ENCODE measurements around the gene KCNE4.

The KCNE4 gene

DNA sequence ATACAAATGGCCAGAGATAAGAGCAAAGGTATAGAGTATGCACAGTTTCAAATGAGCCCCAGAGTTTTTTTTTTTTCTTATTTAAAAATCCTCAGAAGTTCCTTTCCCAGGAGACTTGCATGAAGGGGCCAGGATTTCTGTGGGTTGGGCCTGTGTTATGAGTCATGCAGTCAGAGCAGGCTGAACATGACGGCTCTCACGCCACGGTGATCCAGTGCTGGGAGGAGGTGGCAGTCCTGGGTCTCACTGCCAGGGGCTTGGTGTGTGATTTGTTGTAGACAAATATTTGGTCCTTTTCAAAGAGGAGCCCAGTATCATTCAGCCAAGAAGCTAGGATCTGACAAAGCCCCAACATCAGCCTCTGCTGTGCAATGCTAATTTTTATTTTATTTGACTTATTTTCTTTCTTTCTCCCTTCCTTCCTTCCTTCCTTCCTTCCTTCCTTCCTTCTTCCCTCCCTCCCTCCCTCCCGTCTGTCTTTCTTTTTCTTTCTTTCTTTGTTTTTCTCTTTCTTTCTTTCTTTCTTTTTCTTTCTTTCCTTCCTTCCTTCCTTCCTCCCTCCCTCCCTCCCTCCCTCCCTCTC is 10.4 kb upstream of the KCNE4 start:
- no peak for DNase-seq (ENCODE audit: low read depth)

DNA sequence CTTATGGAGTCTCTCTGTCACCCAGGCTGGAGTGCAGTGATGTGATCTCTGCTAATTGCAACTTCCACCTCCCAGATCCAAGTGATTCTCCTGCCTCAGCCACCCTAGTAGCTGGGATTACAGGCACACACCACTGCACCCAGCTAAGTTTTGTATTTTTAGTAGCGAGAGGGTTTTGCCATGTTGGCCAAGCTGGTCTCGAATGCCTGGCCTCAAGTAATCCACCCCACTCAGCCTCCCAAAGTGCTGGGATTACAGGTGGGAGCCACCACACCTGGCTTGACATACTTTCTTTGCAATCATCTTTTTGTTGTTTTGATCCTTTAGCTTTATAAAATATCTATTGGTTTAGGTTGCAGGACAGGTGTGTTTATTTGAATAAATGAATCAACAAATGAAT is 9.7 kb upstream of the KCNE4 start:
- no peak for DNase-seq (ENCODE audit: low read depth)

DNA sequence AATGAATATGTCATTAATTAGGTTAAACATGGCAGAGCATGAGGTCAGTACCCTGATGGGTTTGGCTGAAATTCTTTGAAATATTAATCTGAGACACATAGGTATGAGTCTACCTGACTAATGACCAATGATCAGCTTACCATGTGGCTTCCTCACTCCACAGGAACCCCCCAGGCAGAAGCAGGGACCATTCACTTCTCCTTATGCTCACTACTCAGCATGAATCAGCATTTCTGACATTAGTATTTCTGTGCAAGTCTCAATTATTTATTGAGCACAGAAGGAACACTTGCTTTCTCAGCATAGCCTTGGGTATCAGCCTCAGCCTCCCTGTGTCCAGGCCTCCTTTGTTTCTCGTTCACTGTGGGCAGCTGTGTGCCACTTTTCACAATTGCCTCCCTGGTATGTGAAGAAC is 9.3 kb upstream of the KCNE4 start:
- DNase-seq (ENCODE audit: low read depth) = no peak

DNA sequence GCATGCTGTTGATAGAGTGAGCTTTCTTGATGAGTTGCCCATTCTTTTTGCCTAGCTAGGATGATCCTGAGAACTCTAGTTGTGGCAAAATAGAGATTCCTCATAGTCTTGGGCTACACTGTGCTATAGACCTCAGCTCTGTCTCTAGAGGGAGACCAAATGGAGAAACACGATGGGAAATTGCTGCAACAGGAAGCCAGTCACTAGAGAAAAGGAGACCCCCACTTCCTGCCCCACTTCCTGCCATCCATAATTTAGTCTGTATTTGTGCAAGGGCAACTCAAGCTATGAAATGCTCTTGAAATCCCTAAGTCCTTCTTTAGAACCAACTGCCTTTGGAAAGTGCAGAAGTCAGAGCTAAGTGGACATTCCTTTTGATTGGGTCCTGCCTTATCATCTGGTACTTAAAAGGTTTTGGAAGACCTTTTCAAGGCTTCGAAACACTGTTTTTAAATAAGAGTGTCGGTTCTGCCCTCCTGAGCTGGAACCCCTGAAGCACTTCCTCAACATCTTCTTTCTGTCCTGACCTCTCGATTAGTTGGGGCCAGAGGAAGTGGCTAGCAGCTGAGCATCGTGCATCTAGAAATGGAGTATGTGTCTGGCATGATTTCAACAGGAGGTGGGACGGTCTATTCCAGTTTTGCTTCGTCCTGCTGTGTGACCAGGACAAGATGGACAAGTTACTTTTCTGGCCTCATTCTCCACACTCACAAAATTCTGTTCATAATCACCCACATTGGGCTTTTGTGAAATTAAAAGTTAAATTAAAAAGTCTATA is 8.6 kb upstream of the KCNE4 start:
- DNase-seq (ENCODE audit: low read depth) = no peak

DNA sequence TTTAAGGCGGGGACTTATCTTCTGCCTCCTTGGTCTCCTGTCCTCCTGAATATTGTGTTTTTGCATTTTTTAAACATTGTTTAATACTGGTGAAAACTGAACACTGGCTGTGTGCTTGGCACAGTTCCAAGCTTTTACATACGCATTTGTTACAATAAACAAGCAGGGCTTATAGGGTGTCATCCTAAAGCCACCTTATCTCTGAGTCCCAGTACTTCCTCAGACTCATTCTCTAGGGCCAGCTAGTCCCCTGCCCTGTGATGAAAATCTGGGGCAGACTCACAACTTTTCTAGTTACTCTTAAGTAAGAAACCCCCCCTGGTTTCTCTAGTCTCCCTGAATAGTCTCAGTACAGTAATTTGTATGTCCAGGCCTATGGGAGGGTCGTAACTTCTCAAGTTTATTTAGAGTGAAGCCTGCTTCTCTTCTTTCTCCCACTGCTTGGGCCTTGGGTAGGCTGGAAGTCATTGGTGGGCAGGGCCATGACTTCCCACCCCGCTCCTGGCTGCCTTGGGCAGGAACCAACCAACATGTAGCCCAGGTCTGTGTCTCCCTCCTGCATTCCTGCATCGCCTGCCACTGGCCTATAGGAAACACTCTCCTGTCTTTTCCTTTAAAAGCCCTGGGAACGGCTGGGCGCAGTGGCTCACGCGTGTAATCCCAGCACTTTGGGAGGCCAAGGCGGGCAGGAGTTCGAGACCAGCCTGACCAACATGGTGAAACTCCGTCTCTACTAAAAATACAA is 7.7 kb upstream of the KCNE4 start:
- no peak for DNase-seq (ENCODE audit: low read depth)

DNA sequence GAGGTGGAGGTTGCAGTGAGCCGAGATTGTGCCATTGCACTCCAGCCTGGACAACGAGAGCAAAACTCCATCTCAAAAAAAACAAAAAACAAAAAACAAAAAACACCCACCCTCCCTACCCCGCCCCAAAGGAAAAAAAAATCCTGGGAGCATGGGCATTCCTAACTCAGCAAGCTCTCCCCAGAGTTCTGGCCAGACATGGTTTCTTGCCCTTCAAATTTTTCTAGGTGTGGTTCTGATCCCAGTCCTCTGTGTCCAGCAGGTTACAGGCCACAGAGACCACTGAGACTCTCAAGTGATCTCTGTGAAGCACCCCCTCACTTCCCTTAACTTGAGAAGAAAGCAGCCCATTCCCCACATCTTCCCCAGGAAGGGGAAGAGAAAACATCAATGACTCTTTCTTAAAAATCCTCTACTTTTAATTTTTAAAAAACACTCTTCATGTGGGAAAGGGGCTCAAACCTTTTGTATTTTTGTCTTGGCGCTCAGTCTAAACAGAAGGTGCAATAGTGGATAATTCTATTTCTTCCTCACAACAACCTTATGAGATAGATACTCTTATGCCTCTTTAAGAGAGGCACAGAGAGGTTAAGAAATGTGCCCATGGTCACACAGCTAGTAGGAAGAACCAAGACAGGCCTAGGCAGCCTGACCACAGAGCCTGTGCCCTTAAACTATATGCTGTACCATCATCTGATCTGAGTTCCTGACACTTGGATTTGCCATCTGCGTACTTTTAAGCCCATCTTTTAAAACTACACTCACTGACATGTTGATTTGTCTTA is 6.9 kb upstream of the KCNE4 start:
- no peak for DNase-seq (ENCODE audit: low read depth)

DNA sequence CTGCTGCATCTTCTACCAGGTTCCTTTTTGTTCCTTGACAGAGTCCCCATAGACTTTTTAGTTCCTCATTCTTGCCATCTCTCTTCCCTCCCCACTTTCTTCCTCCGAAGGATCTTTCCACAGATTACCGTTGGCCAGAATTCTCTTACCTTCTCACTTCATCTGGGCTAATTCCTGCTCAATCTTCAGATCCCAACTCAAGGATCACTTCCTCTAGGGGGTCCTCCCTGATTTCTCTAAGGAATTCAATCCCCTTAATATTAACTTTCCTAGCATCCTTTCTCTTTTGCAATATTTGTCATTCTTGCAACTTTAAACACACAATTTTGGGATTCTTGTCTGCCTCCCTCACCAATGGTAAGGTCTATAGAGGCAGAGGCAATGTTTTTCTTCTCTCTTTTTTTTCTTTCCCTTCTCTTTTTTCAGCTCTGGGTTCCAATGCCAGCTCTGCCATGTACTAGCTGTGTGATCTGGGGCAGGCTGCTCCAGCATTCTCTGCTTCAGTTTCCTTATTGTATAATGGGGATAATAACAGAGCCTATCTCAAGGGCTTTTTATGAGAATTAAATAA is 5.4 kb upstream of the KCNE4 start:
- no peak for DNase-seq (ENCODE audit: low read depth)

DNA sequence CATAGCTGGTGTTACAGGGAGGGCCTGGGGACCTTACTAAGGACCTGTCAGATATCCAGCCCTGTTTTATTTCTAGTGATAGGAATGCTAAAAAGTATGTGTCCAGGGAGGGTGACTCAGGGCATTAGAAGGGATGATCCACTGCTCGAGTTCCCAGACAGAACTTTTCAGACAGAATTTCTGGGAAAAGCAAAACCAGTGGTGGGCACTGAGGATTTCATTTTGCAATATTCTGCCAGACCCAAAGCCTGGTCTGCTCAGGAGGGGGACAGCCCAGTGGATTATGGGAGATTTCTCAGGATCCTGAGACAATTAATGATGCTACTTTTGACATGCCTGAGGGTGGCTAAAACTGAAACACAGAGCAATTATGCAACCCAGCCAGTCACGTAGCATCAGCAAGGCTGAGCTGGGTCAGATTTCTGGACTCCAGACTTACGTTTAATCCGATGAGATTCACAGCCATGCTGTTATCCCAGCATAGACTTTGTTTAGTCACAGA is 4.7 kb upstream of the KCNE4 start:
- no peak for DNase-seq (ENCODE audit: low read depth)

DNA sequence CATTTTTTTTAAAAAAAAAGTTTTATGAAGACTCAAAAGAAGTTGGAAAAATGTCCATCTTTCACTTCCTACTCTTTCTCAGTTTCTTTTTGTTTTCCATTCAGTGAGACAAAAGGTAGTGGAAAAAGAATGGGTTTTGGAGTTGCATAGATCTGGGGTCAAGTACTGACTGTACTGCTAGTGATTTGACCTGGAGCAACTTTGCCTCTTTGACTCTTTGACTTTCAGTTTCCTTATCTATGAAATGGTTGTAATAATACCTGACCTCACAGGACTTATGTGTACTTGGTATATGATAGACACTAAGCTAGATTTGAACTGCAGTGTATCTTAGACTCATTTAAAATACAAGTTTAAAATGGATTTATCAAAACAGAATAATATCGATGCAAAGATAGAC is 3.5 kb upstream of the KCNE4 start:
- no peak for DNase-seq (ENCODE audit: low read depth)

DNA sequence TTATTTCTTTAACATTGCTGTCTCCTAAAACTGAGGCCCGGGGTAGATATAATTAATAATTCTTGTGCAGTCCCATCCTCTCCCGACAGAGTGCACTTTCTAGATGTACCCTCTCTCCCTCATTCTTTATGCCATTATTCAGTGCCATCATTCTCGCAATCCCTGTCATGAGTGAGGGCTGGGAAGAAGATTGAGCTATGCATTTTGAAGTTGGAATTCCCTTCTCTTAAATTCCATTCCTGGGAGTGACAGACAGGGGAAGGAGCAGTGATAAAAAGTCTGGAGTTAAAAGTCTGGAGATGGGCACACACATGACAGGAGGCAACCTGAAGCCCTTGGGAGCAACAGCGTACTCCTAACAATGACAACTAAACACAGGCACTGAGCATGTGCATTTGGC is 2.6 kb upstream of the KCNE4 start:
- DNase-seq (ENCODE audit: low read depth) = no peak

DNA sequence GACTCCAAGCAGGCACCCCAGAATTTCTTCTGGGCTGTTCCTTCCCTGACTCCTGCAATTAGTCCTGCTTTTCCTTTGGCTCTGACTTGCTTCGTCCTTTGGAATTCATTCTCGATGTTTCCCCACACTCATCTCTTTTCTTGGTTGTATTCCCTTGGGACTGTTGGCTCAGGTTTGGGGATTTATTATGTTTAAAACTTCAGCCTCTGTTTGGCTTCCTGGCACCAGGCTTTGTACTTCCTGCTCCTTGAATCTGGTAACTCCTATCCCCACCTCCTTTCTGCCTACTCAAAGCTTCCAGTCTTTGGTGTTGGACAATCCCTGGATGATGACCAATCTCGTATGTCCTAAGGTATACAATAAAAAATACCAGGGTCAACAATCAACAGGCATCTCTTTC is 1.8 kb upstream of the KCNE4 start:
- DNase-seq (ENCODE audit: low read depth) = no peak

DNA sequence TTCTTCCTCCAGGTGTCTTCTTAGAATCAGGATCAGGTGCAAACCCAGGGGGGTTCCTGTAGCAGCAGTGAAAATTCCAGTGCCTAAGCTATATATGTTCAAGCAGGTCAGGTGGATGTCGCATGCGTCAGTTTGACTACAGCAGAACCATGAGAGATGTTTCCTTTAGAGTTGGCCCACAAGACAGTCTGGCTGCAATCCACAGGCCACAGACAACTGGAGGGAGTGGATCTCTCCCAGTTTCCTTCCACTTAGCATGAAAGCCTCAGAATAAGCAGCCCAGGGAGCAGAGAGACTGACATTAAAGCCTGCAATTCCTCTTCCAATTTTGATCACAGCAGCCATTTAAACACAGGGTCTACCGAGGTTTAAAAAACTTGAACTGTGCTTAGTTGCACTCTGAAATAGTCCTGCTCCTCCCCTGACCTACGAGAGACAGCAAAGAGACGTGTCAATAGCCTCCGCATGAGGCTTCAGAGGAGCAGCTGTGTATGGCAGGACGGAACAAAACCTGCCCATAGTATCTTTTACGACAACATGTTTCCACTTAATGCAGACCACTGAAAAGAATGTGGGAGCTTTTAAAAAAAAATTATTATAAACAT is 988 bp upstream of the KCNE4 start:
- DNase-seq (ENCODE audit: low read depth) = no peak

DNA sequence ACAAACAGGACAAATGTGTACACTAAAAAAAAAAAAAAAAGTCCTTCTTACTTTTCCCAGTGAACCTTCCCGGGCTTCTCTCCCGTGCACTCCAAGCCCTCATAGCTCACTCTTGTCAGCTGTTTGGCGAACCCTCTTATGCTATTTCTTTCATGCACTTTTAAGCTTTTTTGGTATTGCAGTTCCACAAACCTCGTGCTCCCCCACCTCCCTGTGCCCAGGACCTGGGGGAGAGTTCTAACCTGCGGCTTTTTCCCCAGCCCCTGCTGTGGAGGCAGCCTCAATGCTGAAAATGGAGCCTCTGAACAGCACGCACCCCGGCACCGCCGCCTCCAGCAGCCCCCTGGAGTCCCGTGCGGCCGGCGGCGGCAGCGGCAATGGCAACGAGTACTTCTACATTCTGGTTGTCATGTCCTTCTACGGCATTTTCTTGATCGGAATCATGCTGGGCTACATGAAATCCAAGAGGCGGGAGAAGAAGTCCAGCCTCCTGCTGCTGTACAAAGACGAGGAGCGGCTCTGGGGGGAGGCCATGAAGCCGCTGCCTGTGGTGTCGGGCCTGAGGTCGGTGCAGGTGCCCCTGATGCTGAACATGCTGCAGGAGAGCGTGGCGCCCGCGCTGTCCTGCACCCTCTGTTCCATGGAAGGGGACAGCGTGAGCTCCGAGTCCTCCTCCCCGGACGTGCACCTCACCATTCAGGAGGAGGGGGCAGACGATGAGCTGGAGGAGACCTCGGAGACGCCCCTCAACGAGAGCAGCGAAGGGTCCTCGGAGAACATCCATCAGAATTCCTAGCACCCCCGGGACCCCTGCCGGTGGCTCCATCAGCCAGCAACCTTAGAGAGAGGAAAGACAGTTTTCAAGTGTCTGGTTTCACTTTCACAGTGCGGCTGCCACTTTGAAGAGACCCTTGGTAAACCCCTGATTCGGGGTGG is 826 bp downstream of the KCNE4 start:
- DNase-seq (ENCODE audit: low read depth) = no peak

DNA sequence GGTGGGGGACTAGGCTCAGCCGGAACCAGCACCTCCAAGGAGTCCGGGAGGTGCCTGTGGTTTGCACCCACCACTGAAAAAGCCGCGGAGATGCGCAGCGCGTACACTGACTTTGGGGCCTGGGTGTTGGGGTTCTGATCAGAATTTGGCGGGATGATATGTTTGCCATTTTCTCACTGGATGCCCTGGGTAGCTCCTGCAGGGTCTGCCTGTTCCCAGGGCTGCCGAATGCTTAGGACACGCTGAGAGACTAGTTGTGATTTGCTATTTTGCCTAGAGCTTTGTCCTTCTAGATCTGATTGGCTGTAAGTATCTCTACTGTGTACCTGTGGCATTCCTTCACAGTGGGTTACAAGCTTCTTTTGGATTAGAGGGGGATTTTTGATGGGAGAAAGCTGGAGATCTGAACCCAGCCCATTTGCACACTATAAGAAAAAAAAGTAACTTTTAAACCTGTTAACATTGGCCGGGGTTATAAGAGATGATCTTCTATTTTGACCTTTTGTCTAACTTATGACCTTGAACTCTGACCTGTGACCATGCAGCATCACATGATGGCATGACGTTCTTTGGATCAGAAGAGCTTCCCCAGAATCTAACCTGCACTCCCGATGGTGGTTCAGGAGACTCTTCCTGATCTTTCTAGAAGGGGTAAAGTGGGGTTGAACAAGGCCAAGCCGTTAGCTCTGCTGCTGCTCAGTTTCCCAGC is 1.6 kb downstream of the KCNE4 start:
- no peak for DNase-seq (ENCODE audit: low read depth)

DNA sequence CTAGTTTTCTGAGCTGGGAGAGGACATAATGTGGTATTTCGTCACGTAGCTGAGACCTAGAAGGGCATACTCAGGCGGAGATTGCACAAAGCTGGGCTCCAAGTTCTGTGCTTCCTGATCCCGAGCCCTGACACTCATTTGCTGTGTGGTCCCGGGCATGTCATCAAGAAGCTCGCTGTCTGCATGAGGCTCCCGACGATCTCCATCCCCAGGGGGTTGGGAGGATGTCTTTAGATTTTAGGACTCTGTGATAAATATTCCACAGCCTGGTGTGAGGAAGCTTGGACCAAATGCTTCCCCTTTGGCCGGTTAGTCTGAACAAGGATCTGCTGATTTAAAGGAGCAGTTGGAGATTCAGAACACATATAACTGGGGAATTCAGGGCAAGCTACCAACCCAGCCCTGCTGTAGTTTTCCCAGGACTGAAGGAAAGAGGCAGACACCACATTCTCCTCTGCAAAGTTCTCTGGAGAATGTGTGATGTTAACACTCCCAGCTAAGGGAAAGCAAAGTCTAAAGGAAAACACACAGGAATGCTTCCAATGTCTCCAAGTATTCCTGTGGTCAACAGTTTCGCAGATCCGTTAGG is 2.3 kb downstream of the KCNE4 start:
- DNase-seq (ENCODE audit: low read depth) = no peak

DNA sequence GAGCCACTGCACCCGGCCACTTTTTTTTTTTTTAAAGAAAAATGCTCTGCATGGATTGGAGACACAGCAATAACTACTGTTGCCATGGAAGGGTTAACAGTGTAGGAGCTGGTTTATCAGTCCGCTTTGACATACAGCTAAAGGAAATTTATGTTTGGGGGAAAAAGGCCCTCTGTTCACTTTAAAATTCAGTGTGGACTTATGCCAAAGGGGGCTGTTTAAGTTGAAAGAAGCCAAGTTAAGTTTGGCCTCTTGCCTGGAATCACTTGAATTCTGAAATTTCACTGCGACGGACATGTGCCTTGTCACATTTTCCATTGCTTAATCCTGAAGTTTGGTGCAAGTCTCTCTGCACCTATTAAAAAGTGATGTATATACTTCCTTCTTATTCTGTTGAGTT is 3.1 kb downstream of the KCNE4 start:
- no peak for DNase-seq (ENCODE audit: low read depth)

DNA sequence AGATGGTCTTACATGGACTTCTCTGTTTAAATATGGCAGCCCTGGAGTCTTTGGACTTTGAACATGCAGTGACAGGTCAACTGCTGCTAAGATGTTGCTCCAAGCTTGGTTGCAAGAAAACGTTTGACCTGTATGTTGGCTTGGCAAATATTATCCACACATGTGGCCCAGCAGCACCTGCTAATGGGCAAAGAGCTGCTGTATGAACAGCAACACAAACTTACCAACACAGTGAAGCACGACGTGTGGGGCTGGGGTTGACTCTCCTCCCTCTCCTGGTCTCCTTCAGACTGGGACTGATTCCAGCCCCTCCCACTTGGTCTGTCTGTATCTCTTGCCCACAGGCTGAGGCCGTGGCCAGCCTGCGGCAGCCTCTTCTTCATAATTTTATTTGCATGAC is 3.8 kb downstream of the KCNE4 start:
- DNase-seq (ENCODE audit: low read depth) = no peak

DNA sequence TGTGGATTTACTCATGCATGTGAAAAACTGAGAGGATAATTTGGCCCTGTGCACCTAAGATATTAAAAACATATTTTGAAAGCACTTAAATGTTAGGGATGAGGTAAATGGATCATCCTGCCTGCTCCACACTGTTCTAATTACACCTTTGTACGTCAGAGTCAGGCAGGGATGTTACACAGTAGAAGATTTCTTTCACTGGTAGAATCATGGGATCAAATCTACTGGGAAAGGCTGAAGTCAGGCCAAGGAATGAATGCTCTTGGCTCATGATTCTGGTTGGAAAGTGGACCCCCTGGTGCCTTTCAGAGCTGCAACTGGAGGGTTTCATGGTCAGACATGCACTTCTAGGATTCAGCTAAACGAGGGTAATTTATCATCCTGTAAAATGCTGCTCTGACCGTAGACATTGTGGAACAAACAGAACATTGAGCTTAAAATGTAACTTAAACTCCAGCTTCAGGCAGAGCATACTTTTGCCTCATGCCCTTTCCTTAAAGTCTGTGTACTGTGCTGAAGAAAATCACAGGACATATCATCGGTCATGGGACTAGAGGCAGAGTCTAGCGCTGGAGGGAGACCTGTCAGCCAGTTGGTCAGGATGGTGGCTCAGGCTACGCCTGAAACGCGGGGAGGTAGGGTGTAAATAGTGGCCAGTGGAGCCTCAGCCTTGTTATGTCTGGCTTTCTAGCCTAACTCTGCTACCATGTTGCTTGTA is 4.9 kb downstream of the KCNE4 start:
- DNase-seq (ENCODE audit: low read depth) = no peak

DNA sequence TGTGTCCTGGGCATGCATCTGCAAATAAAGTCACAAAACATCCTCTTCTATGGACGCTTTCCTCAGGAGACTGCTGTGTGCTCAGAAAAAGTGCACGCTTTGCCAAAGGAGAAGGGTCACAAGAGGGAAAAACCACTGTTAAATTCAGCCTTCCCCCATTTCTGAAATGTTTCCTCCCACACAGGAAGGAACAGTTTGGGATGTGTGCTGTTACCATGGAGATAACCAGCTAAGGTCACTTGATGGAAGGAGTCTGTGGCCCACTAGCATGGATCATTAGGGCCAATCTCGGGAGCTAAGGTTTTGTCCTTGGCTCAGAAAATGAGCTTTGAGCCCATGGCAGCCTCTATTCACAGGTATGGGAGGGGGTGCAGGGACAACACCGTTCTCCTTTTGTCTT is 5.6 kb downstream of the KCNE4 start:
- no peak for DNase-seq (ENCODE audit: low read depth)

Measured in activated T-helper 1 cell treated with Interleukin-2 at 50 U/mL for 16 hours (primary cell).